GM21529 (cell line): Measurements from ENCODE around the gene AMOTL1.

ENCODE experiments used
- ATAC-seq: cut with Tn5 transposase; IDR thresholded peaks from one replicate; pipeline ENCODE4 v1.9.1; 2021; ENCODE audit not compliant: unreplicated experiment

The AMOTL1 gene

GRCh38 chr11:94767291-94767690 is 865 bp upstream of the AMOTL1 start:
- ATAC-seq, result no peak

GRCh38 chr11:94768602-94769541 is 716 bp downstream of the AMOTL1 start:
- ATAC-seq, result no peak

DNA sequence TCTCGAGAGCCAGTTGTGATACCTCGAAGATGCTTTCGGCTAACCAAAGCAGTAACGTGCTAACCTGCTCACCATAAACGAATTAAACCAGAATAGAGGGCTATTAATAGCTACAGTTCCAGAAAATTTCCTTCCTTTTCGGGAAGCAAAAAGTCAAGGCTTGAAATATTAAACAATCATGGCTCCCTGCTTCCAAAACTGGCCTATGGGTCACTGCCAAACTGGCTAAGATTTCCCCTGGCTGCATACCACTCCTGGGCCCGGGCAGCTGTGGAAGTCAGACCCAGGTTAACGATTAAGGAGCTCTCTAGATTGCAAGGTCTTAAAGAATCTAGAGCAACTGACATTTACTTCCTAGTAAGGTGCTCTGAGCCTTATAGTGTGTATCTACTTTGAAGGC is 1.7 kb downstream of the AMOTL1 start:
- no peak for ATAC-seq

DNA sequence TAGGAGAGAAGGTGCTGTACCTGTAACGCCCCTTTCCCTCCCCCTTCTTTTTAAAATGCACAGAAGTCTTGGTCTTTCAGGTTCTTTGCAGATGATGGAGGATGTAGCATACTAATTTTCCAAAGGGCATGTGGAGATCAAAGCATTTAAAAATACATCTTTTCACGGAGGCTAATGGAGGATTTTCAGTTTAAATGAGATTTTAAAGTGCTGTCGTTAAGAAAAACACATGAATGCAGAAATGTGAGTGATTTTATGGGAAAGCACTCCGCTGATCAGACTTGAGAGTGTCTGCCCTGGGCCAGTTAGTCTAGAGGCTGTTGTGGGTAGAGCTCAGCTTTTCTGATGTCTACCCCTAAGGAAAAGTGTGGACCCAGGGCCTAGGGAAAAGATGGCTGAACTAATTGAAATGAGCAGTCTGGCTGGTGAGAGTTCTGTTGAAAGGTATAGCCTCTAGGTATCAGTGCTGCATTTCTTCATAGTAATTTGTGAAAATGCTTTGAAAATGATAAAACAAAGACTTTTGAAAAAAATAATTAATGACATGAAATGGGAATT is 2.5 kb downstream of the AMOTL1 start:
- no peak for ATAC-seq

DNA sequence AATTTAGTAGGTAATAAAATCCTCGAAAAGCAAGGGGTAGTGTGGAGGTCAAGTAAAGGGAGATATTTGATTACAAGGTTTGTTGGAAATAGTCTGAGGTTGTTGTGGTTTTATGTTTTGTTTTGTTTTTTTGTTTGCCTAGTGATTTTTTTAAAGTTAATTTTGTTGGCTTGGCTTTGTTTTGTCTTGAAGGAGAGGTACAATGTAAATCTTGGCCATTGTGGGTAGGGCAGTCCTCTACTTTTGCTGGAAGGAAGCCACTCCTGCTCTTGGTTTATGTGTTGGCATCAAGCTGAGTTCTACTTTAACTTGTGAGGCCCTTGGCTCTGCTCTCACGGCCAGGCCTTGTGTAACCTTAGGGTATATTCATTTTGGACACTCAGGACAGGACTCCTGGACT is 3.2 kb downstream of the AMOTL1 start:
- no peak for ATAC-seq

DNA sequence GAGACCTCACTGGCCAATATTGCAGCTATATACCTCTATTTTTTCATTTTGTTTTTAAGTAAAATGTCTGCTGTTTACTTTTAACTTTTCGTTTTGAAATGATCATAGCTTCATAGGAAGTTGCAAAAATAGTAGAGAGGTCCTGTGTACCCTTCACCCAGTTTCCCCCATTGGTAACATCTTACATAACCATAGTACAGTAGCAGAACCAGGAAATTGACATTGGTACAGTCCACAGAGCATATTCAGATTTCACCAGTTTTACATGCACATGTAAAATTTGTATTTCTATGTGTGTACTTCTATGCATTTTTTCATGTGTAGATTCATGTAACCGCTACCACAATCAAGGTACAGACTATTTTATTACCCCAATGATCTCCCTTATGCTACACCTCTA is 3.8 kb downstream of the AMOTL1 start:
- no peak for ATAC-seq

GRCh38 chr11:94773842-94774241 is 5.7 kb downstream of the AMOTL1 start:
- no peak for ATAC-seq

DNA sequence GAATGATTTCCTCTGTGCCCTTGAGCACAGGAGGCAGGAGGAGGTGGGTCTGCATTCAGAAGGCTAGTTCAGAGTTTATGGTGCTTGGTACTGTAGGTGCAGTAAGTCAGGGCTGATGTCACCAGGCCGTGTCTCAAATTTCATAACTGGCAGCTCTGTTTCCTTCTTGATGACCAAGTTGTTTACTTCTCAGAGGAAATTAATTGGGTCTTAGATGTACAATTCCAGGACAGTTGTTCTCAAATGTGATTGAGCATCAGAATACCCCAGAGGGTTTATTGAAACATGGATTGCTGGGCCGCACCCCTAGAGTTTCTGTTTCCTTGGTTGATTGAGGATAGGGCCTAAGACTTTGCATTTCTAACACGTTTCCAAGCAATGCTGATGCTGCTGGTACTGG is 6.2 kb downstream of the AMOTL1 start:
- ATAC-seq, result no peak

DNA sequence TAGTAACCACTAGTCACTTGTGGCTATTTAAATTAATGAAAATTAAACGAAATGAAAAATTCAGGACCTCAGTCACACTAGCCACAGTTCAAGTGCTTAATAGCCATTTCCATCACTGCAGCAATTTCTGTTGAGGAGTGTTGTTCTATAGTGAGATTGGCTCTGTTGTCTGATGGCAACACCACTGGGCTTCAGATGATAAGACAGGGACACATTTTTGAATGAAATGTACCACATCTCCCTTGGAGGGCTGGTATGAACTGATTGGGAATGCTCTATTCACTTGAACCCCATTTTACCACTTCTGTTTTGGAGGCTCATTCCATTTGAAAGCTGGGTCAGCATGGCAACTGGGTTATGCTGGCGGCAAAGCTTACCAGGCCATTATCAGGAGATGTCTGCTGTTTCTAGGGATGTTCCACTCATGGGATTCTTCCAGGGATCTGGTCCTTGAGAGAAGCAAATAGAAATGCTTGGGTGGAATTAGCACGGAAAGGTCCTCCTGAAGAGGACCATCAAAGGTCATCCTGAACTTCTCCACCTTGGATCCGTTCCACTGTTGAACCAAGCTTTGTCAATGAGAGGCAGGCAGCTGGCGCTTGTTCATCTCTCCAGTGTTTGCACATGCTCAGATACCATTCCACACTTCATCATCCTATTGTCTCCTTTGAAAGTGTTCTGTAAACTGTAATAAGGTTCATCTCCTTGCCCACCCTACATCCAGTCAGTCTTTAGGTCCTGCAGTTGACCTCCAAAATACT is 7.6 kb downstream of the AMOTL1 start:
- no peak for ATAC-seq

- ATAC-seq, result no peak
Observed at GRCh38 chr11:94776351-94777321, 8.5 kb downstream of the AMOTL1 start.

- ATAC-seq, result no peak
Observed at GRCh38 chr11:94780432-94780831, 12.3 kb downstream of the AMOTL1 start.

DNA sequence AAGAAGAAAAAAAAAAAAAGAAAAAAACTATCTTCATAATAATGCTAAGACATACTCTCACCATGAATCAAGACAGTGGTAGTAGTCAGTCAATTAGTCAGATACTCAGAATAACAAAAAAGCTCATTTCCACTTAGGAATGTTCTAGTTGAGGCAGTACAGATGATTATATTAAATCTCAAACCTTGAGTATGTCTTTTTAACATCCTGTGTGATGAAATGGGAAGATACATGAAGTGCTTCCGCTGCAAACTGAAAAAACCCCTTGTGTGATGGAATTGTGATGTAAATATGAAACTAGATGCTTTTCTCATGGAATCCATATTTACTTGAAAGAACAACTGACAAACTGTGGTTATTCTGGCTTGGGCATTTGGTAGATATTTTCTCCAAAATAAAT is 13.7 kb downstream of the AMOTL1 start:
- no peak for ATAC-seq

DNA sequence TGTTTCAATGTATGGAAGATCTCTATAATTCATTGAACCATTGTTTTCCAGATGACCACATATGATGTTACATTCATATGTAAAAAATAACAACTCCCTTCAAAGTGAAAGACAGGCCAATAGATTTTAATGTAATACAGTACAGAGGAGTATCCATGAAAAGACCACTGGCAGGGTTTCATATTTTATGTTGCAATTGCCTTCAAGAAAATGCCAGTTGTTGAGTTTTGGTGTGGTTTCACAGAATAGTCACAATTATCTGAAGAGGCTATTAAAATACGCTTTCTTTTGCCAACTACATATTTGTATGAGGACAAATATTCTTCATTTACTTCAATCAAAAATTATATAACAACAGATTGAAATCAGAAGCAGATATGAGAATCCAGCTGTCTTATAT is 14.3 kb downstream of the AMOTL1 start:
- no peak for ATAC-seq

DNA sequence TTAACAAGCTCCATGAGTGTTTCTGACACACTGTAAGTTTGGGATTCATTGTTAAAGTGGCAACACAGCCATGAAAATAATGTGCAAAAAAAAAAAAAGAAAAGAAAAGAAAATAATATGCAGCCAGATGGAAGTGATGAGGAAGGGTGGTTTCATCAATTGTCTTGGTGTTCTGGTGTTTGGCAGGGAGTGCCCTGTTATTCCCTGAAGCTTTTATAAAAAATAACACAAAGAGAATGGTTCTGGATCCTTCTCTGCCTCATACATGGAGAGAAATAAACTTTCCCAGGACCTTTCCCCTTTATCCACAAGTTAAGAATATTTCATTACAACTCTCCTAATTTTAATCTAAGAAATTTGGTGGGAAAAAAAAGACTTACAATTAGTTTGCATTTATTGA is 16.7 kb downstream of the AMOTL1 start:
- ATAC-seq, result no peak

- no peak for ATAC-seq
Observed at GRCh38 chr11:94785509-94785908, 17.4 kb downstream of the AMOTL1 start.

- ATAC-seq, result no peak
Observed at GRCh38 chr11:94786264-94787126, 18.3 kb downstream of the AMOTL1 start.

DNA sequence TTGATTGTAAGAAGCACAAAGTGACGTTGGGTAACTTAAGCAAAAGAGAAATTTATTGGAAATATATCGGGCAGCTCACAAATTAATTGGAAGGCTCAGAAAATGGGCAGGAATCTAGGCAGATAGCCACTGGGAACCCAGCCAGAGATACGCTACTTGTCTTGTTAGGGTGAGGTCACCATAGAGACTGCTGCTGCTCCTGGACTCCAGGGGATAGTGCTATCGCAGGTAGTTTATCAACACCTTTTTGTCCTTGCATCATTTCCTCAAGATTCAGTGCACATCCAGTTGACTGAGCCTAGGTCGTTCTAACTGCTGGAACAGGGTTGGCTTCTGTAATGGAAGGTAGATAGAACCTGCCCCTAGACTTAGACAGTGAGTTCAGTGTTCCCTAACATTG is 19.6 kb downstream of the AMOTL1 start:
- no peak for ATAC-seq

GRCh38 chr11:94788396-94788795 is 20.2 kb downstream of the AMOTL1 start:
- no peak for ATAC-seq

DNA sequence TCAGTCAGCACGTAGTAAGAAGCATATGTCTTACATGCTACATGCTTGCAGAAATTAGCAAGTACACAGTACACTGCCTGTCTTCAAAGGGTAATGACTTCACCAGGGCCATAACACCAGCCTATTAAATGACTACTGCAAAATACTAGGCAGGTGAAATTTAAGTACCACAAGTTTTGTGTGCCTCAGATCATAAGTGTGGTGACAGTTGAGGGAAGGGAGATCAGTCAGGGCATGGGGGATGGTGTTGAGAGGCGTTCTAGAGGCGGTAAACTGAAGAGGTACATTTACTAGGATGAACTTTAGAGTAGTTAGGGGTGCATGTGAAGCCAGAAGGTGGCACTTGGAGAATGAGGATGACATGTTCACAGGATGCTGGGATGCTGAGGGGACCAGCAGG is 22.0 kb downstream of the AMOTL1 start:
- no peak for ATAC-seq

DNA sequence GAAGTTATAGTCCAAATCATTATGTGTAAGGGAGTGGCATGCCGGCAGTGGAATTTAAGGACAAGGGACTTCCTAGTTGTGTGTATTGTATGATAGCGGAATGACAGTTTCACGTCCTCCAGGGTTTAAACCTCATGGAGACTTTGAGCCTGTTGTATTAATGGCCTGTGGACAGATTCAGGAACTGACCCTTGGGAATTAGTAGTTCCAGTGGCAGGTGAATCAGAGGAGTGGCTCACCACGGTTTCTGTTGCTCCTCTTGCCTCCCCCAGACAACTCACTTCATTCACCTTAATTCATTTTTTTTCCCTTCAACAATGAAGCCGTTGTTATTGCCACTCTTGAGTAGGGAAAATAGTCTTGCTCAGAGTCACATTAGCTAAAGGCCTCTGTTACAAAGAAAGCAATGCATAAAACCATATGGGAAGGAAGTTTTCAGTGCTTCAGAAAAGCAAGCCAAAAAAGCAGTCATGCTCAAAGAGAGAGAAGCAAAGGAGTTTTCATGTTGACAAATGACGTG is 22.6 kb downstream of the AMOTL1 start:
- ATAC-seq, result no peak
